ENCODE results near the gene PARD3B.

PARD3B gene

DNA sequence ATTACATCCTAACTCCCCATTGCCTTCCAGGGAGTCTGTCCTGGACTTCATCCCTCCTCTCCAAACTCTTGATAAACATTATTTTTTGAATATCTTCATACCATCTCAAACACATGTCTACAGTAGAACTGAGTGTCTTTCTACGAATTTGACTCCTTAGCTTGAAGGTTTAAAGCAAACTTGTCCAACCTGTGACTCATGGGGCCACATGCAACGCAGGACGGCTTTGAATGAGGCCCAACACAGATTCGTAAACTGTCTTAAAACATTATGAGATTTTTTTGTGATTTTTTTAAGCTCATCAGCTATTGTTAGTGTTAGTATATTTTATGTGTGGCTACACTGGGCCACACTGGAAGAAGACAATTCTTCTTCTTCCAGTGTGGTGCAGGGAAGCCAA is 98.1 kb downstream of the PARD3B start:
- Histone ChIP-seq H3K4me3 (replicated peaks; ENCODE audit: insufficient read depth, low read length) (no peak overlapping the region), H3K27me3 (ENCODE audit: insufficient read depth, poor library complexity, severe bottlenecking) (no peaks in the 10 kb centered on the region), H3K27ac (replicated peaks) (no peak overlapping the region)
- DNase-seq (ENCODE audit: low read depth in 1 of 2, low spot score in 1 of 2): no peak
- no peak for TF ChIP-seq GABPA (IDR thresholded peaks at IDR 0.05; ENCODE audit: low read depth)

DNA sequence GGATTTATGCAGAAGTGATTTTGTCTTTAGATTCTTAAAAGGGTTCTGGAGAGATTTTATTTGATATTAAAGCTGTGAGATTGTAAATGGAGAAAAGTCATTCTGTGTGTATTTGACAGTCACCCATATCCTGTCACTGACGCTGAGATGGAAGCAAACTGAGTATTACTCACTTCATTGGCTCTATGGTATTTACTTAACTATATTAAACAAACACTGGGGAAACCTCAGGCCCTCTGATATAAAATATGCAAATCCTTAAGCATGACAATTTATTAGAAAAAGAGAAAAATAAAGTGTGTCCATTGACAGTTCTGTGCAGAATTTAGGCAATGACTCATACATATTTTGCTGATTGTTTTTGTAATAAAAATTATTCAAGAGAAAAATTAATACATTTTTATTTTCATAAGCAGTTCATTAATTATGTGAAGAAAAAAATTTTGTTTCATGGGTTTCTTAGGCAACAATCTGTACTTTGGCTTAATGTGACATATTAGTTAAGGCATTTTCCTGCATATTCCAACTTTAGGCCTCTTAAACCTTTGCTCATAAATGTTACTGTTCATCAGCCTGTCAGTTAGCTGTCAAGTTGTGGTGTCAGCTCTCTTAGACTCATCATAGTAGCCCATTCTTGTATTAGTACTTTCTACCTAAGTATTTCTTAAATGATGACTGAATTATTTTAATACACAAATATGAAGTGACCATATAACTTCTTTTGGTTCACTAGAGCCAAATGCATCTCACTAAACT is 99.9 kb downstream of the PARD3B start:
- H3K27me3 ChIP-seq (ENCODE audit: insufficient read depth, poor library complexity, severe bottlenecking): no peaks in the 10 kb centered on the region
- H3K27ac ChIP-seq (replicated peaks): no peak overlapping the region
- TF ChIP-seq SPI1 (IDR thresholded peaks at IDR 0.05; ENCODE audit: borderline replicate concordance, low read depth): no peak
- no peak for TF ChIP-seq GABPA (IDR thresholded peaks at IDR 0.05; ENCODE audit: low read depth)
- TF ChIP-seq POLR2AphosphoS5 (IDR thresholded peaks at IDR 0.05; ENCODE audit: low read depth): no peak
- TF ChIP-seq, protein P1, sequence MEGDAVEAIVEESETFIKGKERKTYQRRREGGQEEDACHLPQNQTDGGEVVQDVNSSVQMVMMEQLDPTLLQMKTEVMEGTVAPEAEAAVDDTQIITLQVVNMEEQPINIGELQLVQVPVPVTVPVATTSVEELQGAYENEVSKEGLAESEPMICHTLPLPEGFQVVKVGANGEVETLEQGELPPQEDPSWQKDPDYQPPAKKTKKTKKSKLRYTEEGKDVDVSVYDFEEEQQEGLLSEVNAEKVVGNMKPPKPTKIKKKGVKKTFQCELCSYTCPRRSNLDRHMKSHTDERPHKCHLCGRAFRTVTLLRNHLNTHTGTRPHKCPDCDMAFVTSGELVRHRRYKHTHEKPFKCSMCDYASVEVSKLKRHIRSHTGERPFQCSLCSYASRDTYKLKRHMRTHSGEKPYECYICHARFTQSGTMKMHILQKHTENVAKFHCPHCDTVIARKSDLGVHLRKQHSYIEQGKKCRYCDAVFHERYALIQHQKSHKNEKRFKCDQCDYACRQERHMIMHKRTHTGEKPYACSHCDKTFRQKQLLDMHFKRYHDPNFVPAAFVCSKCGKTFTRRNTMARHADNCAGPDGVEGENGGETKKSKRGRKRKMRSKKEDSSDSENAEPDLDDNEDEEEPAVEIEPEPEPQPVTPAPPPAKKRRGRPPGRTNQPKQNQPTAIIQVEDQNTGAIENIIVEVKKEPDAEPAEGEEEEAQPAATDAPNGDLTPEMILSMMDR (IDR thresholded peaks at IDR 0.05; ENCODE audit: insufficient read depth, low read length): no peak
- TF ChIP-seq, protein P2, sequence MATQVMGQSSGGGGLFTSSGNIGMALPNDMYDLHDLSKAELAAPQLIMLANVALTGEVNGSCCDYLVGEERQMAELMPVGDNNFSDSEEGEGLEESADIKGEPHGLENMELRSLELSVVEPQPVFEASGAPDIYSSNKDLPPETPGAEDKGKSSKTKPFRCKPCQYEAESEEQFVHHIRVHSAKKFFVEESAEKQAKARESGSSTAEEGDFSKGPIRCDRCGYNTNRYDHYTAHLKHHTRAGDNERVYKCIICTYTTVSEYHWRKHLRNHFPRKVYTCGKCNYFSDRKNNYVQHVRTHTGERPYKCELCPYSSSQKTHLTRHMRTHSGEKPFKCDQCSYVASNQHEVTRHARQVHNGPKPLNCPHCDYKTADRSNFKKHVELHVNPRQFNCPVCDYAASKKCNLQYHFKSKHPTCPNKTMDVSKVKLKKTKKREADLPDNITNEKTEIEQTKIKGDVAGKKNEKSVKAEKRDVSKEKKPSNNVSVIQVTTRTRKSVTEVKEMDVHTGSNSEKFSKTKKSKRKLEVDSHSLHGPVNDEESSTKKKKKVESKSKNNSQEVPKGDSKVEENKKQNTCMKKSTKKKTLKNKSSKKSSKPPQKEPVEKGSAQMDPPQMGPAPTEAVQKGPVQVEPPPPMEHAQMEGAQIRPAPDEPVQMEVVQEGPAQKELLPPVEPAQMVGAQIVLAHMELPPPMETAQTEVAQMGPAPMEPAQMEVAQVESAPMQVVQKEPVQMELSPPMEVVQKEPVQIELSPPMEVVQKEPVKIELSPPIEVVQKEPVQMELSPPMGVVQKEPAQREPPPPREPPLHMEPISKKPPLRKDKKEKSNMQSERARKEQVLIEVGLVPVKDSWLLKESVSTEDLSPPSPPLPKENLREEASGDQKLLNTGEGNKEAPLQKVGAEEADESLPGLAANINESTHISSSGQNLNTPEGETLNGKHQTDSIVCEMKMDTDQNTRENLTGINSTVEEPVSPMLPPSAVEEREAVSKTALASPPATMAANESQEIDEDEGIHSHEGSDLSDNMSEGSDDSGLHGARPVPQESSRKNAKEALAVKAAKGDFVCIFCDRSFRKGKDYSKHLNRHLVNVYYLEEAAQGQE (IDR thresholded peaks at IDR 0.05; ENCODE audit: insufficient replicate concordance, low read depth): no peak
- DNase-seq (ENCODE audit: low read depth in 1 of 2, low spot score in 1 of 2): no peak
- H3K4me3 ChIP-seq (replicated peaks; ENCODE audit: insufficient read depth, low read length): no peak overlapping the region

DNA sequence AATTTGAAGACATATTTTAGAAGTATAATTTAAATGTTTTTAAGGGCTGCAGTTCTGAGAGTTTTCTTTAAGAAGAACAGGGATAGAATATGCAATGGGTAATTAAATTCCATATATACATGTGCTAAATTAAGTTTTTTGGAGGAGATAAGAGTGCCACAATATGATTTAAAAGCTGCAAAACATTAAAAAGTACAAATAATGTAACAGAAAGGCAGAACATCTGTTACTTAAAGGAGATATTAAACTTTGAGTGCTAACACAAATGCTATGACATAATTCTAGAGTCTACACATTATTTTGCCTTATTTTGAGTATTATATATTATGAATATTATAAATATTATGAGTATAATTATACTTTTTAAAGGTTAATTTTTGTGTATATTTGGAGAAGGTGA is 102.4 kb downstream of the PARD3B start:
- no peaks in the 10 kb centered on the region for H3K27me3 ChIP-seq (ENCODE audit: insufficient read depth, poor library complexity, severe bottlenecking)
- no peak for TF ChIP-seq SPI1 (IDR thresholded peaks at IDR 0.05; ENCODE audit: borderline replicate concordance, low read depth)
- no peak for TF ChIP-seq POLR2AphosphoS5 (IDR thresholded peaks at IDR 0.05; ENCODE audit: low read depth)
- TF ChIP-seq, protein P2 (IDR thresholded peaks at IDR 0.05; ENCODE audit: insufficient replicate concordance, low read depth): no peak
- TF ChIP-seq GABPA (IDR thresholded peaks at IDR 0.05; ENCODE audit: low read depth): no peak
- TF ChIP-seq, protein P1 (IDR thresholded peaks at IDR 0.05; ENCODE audit: insufficient read depth, low read length): no peak
- no peak for DNase-seq (ENCODE audit: low read depth in 1 of 2, low spot score in 1 of 2)
- H3K27ac ChIP-seq (replicated peaks): no peak overlapping the region
- H3K4me3 ChIP-seq (replicated peaks; ENCODE audit: insufficient read depth, low read length): no peak overlapping the region

DNA sequence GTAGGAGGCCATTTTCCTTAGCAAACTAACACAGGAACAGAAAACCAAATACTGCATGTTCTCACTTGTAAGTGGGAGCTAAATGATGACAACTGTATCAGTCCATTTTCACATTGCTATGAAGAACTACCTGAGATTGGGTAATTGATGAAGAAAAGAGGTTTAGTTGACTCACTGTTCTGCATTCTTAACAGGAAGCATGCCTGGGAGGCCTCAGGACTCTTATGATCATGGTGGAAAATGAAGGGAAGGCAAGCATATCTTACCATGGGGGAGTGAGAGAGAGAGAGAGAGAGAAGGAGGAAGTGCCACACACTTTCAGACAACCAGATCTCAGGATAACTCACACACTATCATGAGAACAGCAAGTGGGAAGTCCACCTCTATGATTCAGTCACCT is 105.3 kb downstream of the PARD3B start:
- DNase-seq (ENCODE audit: low read depth in 1 of 2, low spot score in 1 of 2): no peak
- TF ChIP-seq POLR2AphosphoS5 (IDR thresholded peaks at IDR 0.05; ENCODE audit: low read depth) (no peak), GABPA (IDR thresholded peaks at IDR 0.05; ENCODE audit: low read depth) (no peak)
- TF ChIP-seq, protein P1 (IDR thresholded peaks at IDR 0.05; ENCODE audit: insufficient read depth, low read length): no peak
- Histone ChIP-seq H3K4me3 (replicated peaks; ENCODE audit: insufficient read depth, low read length) (no peak overlapping the region), H3K27ac (replicated peaks) (no peak overlapping the region), H3K27me3 (ENCODE audit: insufficient read depth, poor library complexity, severe bottlenecking) (no peaks in the 10 kb centered on the region)
